EH (cell line): ENCODE data around the gene MAP2K3.
"Not testable (repeated sequence)": the region's sequence is repeated elsewhere in the genome, so short reads cannot be mapped to it uniquely, and the experiment has no call there.

ENCODE experiments used
- DNase-seq: peaks from one replicate; pipeline ENCODE4 v3.0.0-alpha.2; 2015; ENCODE audit warnings: low read depth

Gene MAP2K3

GRCh38 chr17:21328778-21329177 lies 44.3 kb downstream of the MAP2K3 start:
- DNase-seq = not testable (repeated sequence)

- no peak for DNase-seq
Measured at GRCh38 chr17:21330436-21331160, 46.1 kb downstream of the MAP2K3 start.

- DNase-seq = not testable (repeated sequence)
Measured at GRCh38 chr17:21336541-21337294, 52.2 kb downstream of the MAP2K3 start.

- DNase-seq = not testable (repeated sequence)
Measured at GRCh38 chr17:21337981-21338625, 53.6 kb downstream of the MAP2K3 start.

GRCh38 chr17:21339011-21339410 lies 54.5 kb downstream of the MAP2K3 start:
- no peak for DNase-seq

GRCh38 chr17:21339571-21339970 lies 55.1 kb downstream of the MAP2K3 start:
- DNase-seq = not testable (repeated sequence)

GRCh38 chr17:21340407-21340806 lies 55.9 kb downstream of the MAP2K3 start:
- DNase-seq = not testable (repeated sequence)

GRCh38 chr17:21341279-21341678 lies 56.8 kb downstream of the MAP2K3 start:
- not testable (repeated sequence) for DNase-seq

GRCh38 chr17:21341925-21342540 lies 57.5 kb downstream of the MAP2K3 start:
- DNase-seq = not testable (repeated sequence)

- DNase-seq = not testable (repeated sequence)
Measured at GRCh38 chr17:21343061-21343949, 58.8 kb downstream of the MAP2K3 start.

- not testable (repeated sequence) for DNase-seq
Measured at GRCh38 chr17:21344801-21345200, 60.3 kb downstream of the MAP2K3 start.

- DNase-seq = no peak
Measured at GRCh38 chr17:21345236-21345635, 60.7 kb downstream of the MAP2K3 start.

- not testable (repeated sequence) for DNase-seq
Measured at GRCh38 chr17:21346107-21346506, 61.6 kb downstream of the MAP2K3 start.

GRCh38 chr17:21346651-21347250 lies 62.2 kb downstream of the MAP2K3 start:
- not testable (repeated sequence) for DNase-seq

- not testable (repeated sequence) for DNase-seq
Measured at GRCh38 chr17:21347660-21348059, 63.1 kb downstream of the MAP2K3 start.

GRCh38 chr17:21348081-21348925 lies 63.8 kb downstream of the MAP2K3 start:
- not testable (repeated sequence) for DNase-seq

- not testable (repeated sequence) for DNase-seq
Measured at GRCh38 chr17:21348926-21349261, 64.4 kb downstream of the MAP2K3 start.

GRCh38 chr17:21349358-21350050 lies 65.0 kb downstream of the MAP2K3 start:
- not testable (repeated sequence) for DNase-seq

- not testable (repeated sequence) for DNase-seq
Measured at GRCh38 chr17:21350495-21350894, 66.0 kb downstream of the MAP2K3 start.
